ENCODE results near the gene GJD4. TPM values are rescaled to one million over a fixed set of nuclear protein-coding genes. Genes with fewer than 3 reads are reported as not detected.

GJD4 gene
- total and polyA plus RNA-seq, 4 experiments from 2014 or later: 0.20 TPM; not detected in 3

DNA sequence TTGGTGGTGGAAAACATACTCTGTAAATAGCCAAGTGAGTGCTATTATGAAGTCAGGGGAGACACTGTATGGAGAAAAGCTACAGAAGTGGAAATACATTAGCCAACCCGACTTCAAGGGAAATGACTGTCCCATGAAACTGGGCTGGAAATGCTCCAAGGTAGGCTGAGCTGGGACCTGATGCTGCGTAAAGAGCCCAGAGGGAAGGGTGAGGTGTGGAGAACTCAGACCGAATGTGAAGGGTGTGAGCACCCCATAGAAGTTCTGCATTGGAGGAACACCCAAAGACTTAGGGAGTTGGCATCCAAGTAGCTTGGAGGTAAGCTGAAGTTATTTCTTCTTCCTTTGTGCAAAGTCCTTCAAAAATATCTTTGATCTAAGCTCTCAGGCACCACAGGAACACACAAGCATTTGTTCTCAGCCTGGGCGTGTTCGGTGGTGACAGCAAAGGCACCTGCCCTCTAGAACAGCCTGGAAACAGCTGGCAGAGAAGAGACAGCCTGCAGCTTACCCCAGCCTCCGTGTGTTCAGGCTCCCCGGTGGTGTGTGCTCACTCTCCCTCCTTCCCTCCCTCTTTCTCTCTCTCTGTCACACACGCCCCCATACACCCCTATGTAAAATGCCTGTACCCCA, 19.1 kb upstream of the GJD4 start:
- ChIA-PET POLR2A (ENCODE audit: partially characterized antibody) (no interaction called here), CTCF (ENCODE audit: partially characterized antibody) (no interaction called here)
- Mint-ChIP-seq H3K27me3 (peaks cover 5 to 6% of the 10 kb centered on the region in 2 donors), H3K36me3 (no peaks in the 10 kb centered on the region), H3K9me3 (peaks cover 0 to 11% (median 5%) of the 10 kb centered on the region in 8 donors), H3K4me3 (no peak overlapping the region), H3K4me1 (no peaks in the 10 kb centered on the region), H3K27ac (no peak overlapping the region)
- DNase-seq: no peak
- Histone ChIP-seq H3K4me3 (ENCODE audit: low read length in 2 of 2) (no peak overlapping the region), H3K27me3 (ENCODE audit: insufficient read depth, low read length) (no peaks in the 10 kb centered on the region), H3K9me3 (ENCODE audit: control insufficient read depth in 1 of 2, low read length in 2 of 2) (no peaks in the 10 kb centered on the region), H3K27ac (ENCODE audit: low read depth, low read length) (no peak overlapping the region), H3K36me3 (ENCODE audit: insufficient read depth, low read length) (no peaks in the 10 kb centered on the region), H3K4me1 (ENCODE audit: insufficient read depth, low read length) (no peaks in the 10 kb centered on the region)
- intact Hi-C loops (cut with micrococcal nuclease): no loop called here

DNA sequence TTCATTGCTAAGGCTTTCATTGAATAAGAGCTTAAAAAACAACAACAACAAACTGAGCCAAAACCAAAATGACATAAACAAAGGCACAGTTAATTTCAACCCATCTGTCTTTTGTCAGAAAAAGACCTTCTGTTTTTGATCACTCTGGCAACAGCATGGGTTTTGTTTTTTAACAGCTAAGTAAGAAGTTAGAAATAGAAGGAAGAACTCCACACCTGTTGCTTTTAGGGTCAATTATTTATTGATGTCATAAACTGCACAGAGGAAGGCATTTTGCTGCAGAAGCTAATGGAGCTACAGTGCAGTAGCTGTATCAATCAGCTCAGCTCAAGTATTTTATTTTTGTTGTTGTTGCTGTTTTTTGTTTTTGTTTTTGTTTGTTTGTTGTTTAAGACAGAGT, 16.3 kb upstream of the GJD4 start:
- H3K27ac ChIP-seq (ENCODE audit: low read depth, low read length): no peak overlapping the region
- no peaks in the 10 kb centered on the region for H3K27me3 ChIP-seq (ENCODE audit: insufficient read depth, low read length)
- DNase-seq: no peak
- Mint-ChIP-seq H3K36me3 (no peaks in the 10 kb centered on the region), H3K4me1 (no peaks in the 10 kb centered on the region), H3K27ac (no peak overlapping the region), H3K4me3 (no peak overlapping the region), H3K27me3 (peaks cover 5 to 6% of the 10 kb centered on the region in 2 donors), H3K9me3 (peaks cover 0 to 18% (median 11%) of the 10 kb centered on the region in 8 donors)
- intact Hi-C loops (cut with micrococcal nuclease): no loop called here
- ChIA-PET CTCF (ENCODE audit: partially characterized antibody) (interaction anchor here (0.6 to 1.1 kb wide), 3 partner anchors 9 to 349 kb away, joined by 3 read pairs; no protein-coding TSS in a partner anchor), POLR2A (ENCODE audit: partially characterized antibody) (no interaction called here)
- H3K4me3 ChIP-seq (ENCODE audit: low read length in 2 of 2): no peak overlapping the region
- H3K9me3 ChIP-seq (ENCODE audit: control insufficient read depth in 1 of 2, low read length in 2 of 2): no peaks in the 10 kb centered on the region
- no peaks in the 10 kb centered on the region for H3K36me3 ChIP-seq (ENCODE audit: insufficient read depth, low read length)
- no peaks in the 10 kb centered on the region for H3K4me1 ChIP-seq (ENCODE audit: insufficient read depth, low read length)

DNA sequence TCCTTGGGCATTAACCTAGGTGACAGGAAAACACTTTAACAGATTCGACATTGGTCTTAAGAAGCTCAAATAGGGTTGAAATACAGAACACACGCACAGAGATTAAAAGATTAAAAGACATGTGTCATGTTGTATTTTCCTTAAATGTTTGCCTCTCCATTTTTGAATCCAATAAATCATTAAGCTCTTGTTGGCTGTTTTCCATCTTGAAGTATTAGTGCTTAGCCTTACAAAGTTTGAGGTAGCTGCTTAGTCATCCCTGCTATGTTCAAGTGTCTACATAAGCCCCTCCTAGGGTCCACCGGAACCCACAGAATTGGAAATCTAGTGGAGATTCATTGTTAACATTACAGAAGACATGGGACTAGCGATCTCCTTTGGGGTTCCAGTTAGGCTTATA, 12.7 kb upstream of the GJD4 start:
- H3K27me3 ChIP-seq (ENCODE audit: insufficient read depth, low read length): no peaks in the 10 kb centered on the region
- DNase-seq: no peak
- Mint-ChIP-seq H3K4me1 (no peaks in the 10 kb centered on the region), H3K36me3 (no peaks in the 10 kb centered on the region), H3K27ac (no peak overlapping the region), H3K9me3 (peaks cover 0 to 18% (median 12%) of the 10 kb centered on the region in 8 donors), H3K4me3 (no peak overlapping the region), H3K27me3 (peaks cover 5 to 6% of the 10 kb centered on the region in 2 donors)
- POLR2A ChIA-PET (ENCODE audit: partially characterized antibody): no interaction called here
- CTCF ChIA-PET (ENCODE audit: partially characterized antibody): no interaction called here
- intact Hi-C loops (cut with micrococcal nuclease): no loop called here
- H3K9me3 ChIP-seq (ENCODE audit: control insufficient read depth in 1 of 2, low read length in 2 of 2): no peaks in the 10 kb centered on the region
- H3K4me3 ChIP-seq (ENCODE audit: low read length in 2 of 2): no peak overlapping the region
- no peaks in the 10 kb centered on the region for H3K4me1 ChIP-seq (ENCODE audit: insufficient read depth, low read length)
- no peak overlapping the region for H3K27ac ChIP-seq (ENCODE audit: low read depth, low read length)
- H3K36me3 ChIP-seq (ENCODE audit: insufficient read depth, low read length): no peaks in the 10 kb centered on the region

DNA sequence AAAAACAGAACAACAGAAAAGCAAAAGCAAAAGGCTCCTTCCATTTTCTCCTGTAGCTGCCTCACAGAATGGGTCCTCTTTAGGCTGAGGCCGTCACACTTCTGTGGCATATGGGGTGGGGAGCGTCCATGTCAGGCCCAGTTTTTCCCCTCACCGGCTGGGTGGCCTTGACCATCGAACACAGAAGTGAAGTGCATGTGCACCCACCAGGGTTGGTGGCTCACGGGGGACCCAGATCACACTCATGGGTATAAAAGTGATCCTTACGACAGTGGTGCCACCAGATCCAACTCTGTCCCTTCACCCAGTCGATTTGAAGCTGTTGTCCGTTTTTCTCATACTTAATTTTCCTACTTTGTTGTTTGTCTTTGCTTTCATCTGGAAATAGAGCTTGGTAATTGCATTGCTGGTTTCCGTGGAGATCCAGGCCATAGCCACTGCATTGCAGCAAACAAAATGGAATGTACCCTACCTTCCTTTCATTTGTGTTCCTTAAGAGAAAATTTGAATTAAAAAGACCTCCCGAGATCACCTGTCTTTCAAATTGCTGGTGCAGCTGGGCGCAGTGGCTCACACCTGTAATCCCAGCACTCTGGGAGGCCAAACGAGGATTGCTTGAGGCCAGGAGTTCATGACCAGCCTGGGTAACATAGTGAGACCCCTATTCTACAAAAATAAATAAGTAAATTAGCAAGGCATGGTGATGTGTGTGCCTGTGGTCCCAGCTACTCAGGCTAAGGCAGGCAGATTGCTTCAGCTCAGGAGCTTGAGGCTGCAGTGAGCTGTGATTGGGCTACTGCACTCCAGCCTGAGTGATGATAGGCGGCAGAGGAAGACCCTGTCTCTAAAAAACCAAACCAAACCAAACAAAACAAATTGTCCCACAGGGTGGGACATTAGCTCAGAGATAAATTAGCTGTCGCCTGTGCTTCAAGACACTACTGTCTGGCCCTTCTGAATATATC, 10.7 kb upstream of the GJD4 start:
- no peaks in the 10 kb centered on the region for H3K9me3 ChIP-seq (ENCODE audit: control insufficient read depth in 1 of 2, low read length in 2 of 2)
- Mint-ChIP-seq H3K36me3 (no peaks in the 10 kb centered on the region), H3K4me1 (no peaks in the 10 kb centered on the region), H3K4me3 (no peak overlapping the region), H3K27me3 (peaks cover 2% of the 10 kb centered on the region in 2 donors), H3K9me3 (peaks cover 0 to 18% (median 12%) of the 10 kb centered on the region in 8 donors), H3K27ac (no peak overlapping the region)
- no peak overlapping the region for H3K4me3 ChIP-seq (ENCODE audit: low read length in 2 of 2)
- intact Hi-C loops (cut with micrococcal nuclease): no loop called here
- POLR2A ChIA-PET (ENCODE audit: partially characterized antibody): no interaction called here
- no peaks in the 10 kb centered on the region for H3K27me3 ChIP-seq (ENCODE audit: insufficient read depth, low read length)
- no peaks in the 10 kb centered on the region for H3K4me1 ChIP-seq (ENCODE audit: insufficient read depth, low read length)
- CTCF ChIA-PET (ENCODE audit: partially characterized antibody): no interaction called here
- no peak for DNase-seq
- H3K27ac ChIP-seq (ENCODE audit: low read depth, low read length): no peak overlapping the region
- no peaks in the 10 kb centered on the region for H3K36me3 ChIP-seq (ENCODE audit: insufficient read depth, low read length)

DNA sequence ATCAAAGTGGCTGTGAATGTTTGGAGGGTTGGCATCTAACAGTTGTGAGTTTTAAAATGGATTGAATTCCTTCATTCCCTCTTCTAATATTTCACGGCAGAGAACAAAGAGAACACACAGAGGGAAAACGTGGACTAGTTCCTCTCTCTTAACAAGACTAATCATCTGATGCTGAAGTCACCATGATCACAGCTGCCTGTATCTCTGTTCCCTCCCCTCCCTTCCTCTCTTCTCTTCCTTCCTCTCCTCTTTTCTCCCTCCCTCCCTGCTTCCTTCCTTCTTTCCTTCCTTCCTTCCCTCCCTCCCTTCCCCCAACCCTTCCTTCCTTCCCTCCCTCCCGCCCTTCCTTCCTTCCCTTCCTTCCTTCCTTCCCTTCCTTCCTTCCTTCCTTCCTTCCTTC, 10.0 kb upstream of the GJD4 start:
- peaks cover 3 to 5% of the 10 kb centered on the region in 2 donors for H3K27me3 Mint-ChIP-seq
- POLR2A ChIA-PET (ENCODE audit: partially characterized antibody): no interaction called here
- no peak for DNase-seq
- H3K27me3 ChIP-seq (ENCODE audit: insufficient read depth, low read length): no peaks in the 10 kb centered on the region
- intact Hi-C loops (cut with micrococcal nuclease): no loop called here
- H3K4me1 Mint-ChIP-seq: no peaks in the 10 kb centered on the region
- H3K4me3 ChIP-seq (ENCODE audit: low read length in 2 of 2): no peak overlapping the region
- no peaks in the 10 kb centered on the region for H3K36me3 ChIP-seq (ENCODE audit: insufficient read depth, low read length)
- H3K4me1 ChIP-seq (ENCODE audit: insufficient read depth, low read length): no peaks in the 10 kb centered on the region
- H3K9me3 ChIP-seq (ENCODE audit: control insufficient read depth in 1 of 2, low read length in 2 of 2): no peaks in the 10 kb centered on the region
- H3K27ac Mint-ChIP-seq: no peak overlapping the region
- CTCF ChIA-PET (ENCODE audit: partially characterized antibody): no interaction called here
- peaks cover 0 to 23% (median 12%) of the 10 kb centered on the region in 8 donors for H3K9me3 Mint-ChIP-seq
- H3K4me3 Mint-ChIP-seq: no peak overlapping the region
- no peak overlapping the region for H3K27ac ChIP-seq (ENCODE audit: low read depth, low read length)
- H3K36me3 Mint-ChIP-seq: no peaks in the 10 kb centered on the region

DNA sequence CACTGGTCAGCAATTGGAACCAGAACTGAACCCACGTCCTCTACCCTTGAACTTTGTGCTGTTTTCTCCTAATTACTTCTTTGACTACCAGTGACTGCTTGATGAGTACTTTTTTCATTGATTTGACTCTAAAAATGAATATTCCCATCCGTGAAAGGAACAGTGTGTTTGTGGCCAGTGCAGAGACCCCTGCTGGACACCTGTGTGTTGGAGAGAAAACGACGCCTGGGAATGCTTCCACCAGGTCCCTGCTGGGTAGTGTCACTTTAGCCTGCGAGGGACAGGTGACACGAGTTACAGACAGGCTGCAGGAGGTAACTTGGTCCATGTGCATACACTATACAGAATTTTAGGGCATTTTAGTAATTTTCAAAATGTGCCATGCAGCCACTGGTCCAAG, 6.8 kb upstream of the GJD4 start:
- H3K27me3 ChIP-seq (ENCODE audit: insufficient read depth, low read length): no peaks in the 10 kb centered on the region
- intact Hi-C loops (cut with micrococcal nuclease): no loop called here
- no peaks in the 10 kb centered on the region for H3K4me1 Mint-ChIP-seq
- H3K9me3 Mint-ChIP-seq: peaks cover 2 to 21% (median 17%) of the 10 kb centered on the region in 8 donors
- ChIA-PET POLR2A (ENCODE audit: partially characterized antibody) (no interaction called here), CTCF (ENCODE audit: partially characterized antibody) (no interaction called here)
- H3K27me3 Mint-ChIP-seq: peaks cover 5 to 13% of the 10 kb centered on the region in 2 donors
- no peak for DNase-seq
- H3K9me3 ChIP-seq (ENCODE audit: control insufficient read depth in 1 of 2, low read length in 2 of 2): no peaks in the 10 kb centered on the region
- no peaks in the 10 kb centered on the region for H3K36me3 ChIP-seq (ENCODE audit: insufficient read depth, low read length)
- H3K4me1 ChIP-seq (ENCODE audit: insufficient read depth, low read length): no peaks in the 10 kb centered on the region
- H3K4me3 ChIP-seq (ENCODE audit: low read length in 2 of 2): no peak overlapping the region
- no peaks in the 10 kb centered on the region for H3K36me3 Mint-ChIP-seq
- no peak overlapping the region for H3K27ac ChIP-seq (ENCODE audit: low read depth, low read length)
- H3K4me3 Mint-ChIP-seq: no peak overlapping the region
- H3K27ac Mint-ChIP-seq: no peak overlapping the region

DNA sequence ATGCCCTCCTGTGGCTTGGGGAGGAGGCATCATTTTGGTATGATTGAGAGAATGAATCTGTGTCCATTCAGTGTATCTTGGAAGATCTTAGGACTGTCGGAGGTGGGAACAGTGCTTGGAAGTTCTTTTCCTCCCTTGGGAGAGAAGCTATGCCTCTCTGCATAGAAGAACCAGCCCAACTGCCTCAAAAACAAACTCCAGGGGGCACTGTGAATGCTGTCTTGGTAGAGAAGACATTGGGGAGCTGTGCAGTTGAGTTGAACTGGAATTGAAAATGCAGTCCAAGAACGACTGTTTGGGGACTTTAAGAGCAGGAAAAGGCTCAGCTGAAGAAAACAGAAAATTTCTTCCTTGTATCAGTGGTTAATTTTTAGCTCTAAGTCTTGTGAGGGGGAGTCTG, 4.9 kb upstream of the GJD4 start:
- no peaks in the 10 kb centered on the region for H3K4me1 ChIP-seq (ENCODE audit: insufficient read depth, low read length)
- peaks cover 16 to 21% of the 10 kb centered on the region in 2 donors for H3K27me3 Mint-ChIP-seq
- ChIA-PET POLR2A (ENCODE audit: partially characterized antibody) (no interaction called here), CTCF (ENCODE audit: partially characterized antibody) (no interaction called here)
- no peaks in the 10 kb centered on the region for H3K27me3 ChIP-seq (ENCODE audit: insufficient read depth, low read length)
- DNase-seq: no peak
- no peaks in the 10 kb centered on the region for H3K36me3 ChIP-seq (ENCODE audit: insufficient read depth, low read length)
- no peaks in the 10 kb centered on the region for H3K36me3 Mint-ChIP-seq
- peak overlapping the region in 1 of 8 donors; percentile 7 for H3K4me3 Mint-ChIP-seq
- no peak overlapping the region for H3K27ac ChIP-seq (ENCODE audit: low read depth, low read length)
- H3K9me3 Mint-ChIP-seq: peaks cover 2 to 21% (median 18%) of the 10 kb centered on the region in 8 donors
- H3K4me1 Mint-ChIP-seq: no peaks in the 10 kb centered on the region
- H3K9me3 ChIP-seq (ENCODE audit: control insufficient read depth in 1 of 2, low read length in 2 of 2): no peaks in the 10 kb centered on the region
- H3K4me3 ChIP-seq (ENCODE audit: low read length in 2 of 2): no peak overlapping the region
- H3K27ac Mint-ChIP-seq: no peak overlapping the region
- intact Hi-C loops (cut with micrococcal nuclease): no loop called here

All from CD4-positive, alpha-beta memory T cell (primary cell).